Sigmoid colon (tissue), 7 donors: Measurements from ENCODE around the gene MACF1. TPM values are rescaled to one million over a fixed set of nuclear protein-coding genes. Genes with fewer than 3 reads are reported as not detected.

ENCODE experiments used
- DNase-seq: peaks from one replicate; pipeline ENCODE4 v3.0.0-alpha.2; 2019
- H3K27ac ChIP-seq, 4 donors: fragments of 200-600 bp; sonication (generic); one replicate each; pipeline ENCODE4 v1.5.1; 2016 to 2019; ENCODE audit warnings: mild to moderate bottlenecking in 1 of 4
- H3K27me3 ChIP-seq, 3 donors: fragments of 200-600 bp; sonication (generic); one replicate each; pipeline ENCODE4 v1.5.1; 2019; ENCODE audit warnings: mild to moderate bottlenecking in 1 of 3
- H3K36me3 ChIP-seq, 4 donors: fragments of 200-600 bp; sonication (generic); one replicate each; pipeline ENCODE4 v1.5.1; 2016 to 2019
- H3K4me1 ChIP-seq, 4 donors: fragments of 200-600 bp; sonication (generic); one replicate each; pipeline ENCODE4 v1.5.1; 2017 to 2019
- H3K4me3 ChIP-seq, 4 donors: fragments of 200-600 bp; sonication (generic); one replicate each; pipeline ENCODE4 v1.5.1; 2017 to 2019; ENCODE audit warnings: mild to moderate bottlenecking in 2 of 4, moderate library complexity in 1 of 4
- H3K9me3 ChIP-seq, 4 donors: fragments of 200-600 bp in 3 of 4; sonication (generic) in 3 of 4; one replicate each; pipeline versions ENCODE4 v1.5.1 to v1.6.1; 2013 to 2019
- CTCF ChIP-seq, 4 experiments: fragments of 450-650 bp in 3 of 4; fragments of 200-600 bp in 1 of 4; IDR thresholded peaks; one replicate each; pipeline ENCODE4 v1.5.1; 2016 to 2019; ENCODE audit warnings: antibody characterized with exemption in 4 of 4, mild to moderate bottlenecking in 3 of 4, moderate library complexity in 2 of 4
- EP300 ChIP-seq, 4 donors: sonication (generic); formaldehyde crosslinking; IDR thresholded peaks; one replicate each; pipeline ENCODE4 v1.6.1; 2017; ENCODE audit warnings: antibody characterized with exemption in 4 of 4
- POLR2A ChIP-seq, 2 donors: fragments of 450-650 bp; IDR thresholded peaks; one replicate each; pipeline ENCODE4 v1.6.1; 2016; ENCODE audit warnings: antibody characterized with exemption in 2 of 2, mild to moderate bottlenecking in 2 of 2, moderate library complexity in 2 of 2
- POLR2AphosphoS5 ChIP-seq, 4 donors: sonication (generic); formaldehyde crosslinking; IDR thresholded peaks; one replicate each; pipeline ENCODE4 v1.6.1; 2017; ENCODE audit warnings: antibody characterized with exemption in 4 of 4
- WGBS, 2 donors: extraction: QIAGEN DNeasy Blood & Tissue Kit; methylation state at CpG; one replicate each; pipeline ENCODE4 v1.1.7; 2013; 5-methylcytosine and 5-hydroxymethylcytosine counted together
- intact Hi-C: fragments of 100-400 bp; cut with DNase I; formaldehyde crosslinking; loops from one replicate; pipeline ENCODE4 v1.15.1; 2023
- polyA plus RNA-seq, 3 donors: library from polyadenylated mRNA; stranded (reverse); fragments of 200-250 nt; gene quantifications; one replicate each; pipeline ENCODE4 v1.2.3, GENCODE V29; 2013
- total RNA-seq, 4 donors: library from RNA; depleted of rRNA; stranded (reverse); fragments of >200 nt; gene quantifications; one replicate each; pipeline ENCODE4 v1.1.0, GENCODE V29; 2016
- donor health status: healthy with polysubstance abuse.
- donor health status: Bipolar disorder and iron deficiency.
- donor health status: healthy.

The MACF1 gene
- total and polyA plus RNA-seq, 7 donors: 16.0 to 657 (median 292) TPM

- TF ChIP-seq POLR2A (IDR thresholded peaks at IDR 0.05) (no peak), POLR2AphosphoS5 (IDR thresholded peaks at IDR 0.05) (no peak), EP300 (IDR thresholded peaks at IDR 0.05) (no peak), CTCF (IDR thresholded peaks at IDR 0.05) (no peak)
- Histone ChIP-seq H3K4me1 (peaks cover 0 to 66% (median 44%) of the 10 kb centered on the region in 4 donors), H3K36me3 (peaks cover 0 to 57% (median 14%) of the 10 kb centered on the region in 4 donors)
Measured at GRCh38 chr1:39331647-39332046, 127.2 kb downstream of the MACF1 start.

GRCh38 chr1:39332291-39332690 is 127.8 kb downstream of the MACF1 start:
- H3K4me1 ChIP-seq: peaks cover 0 to 71% (median 44%) of the 10 kb centered on the region in 4 donors
- H3K9me3 ChIP-seq: no peaks in the 10 kb centered on the region
- intact Hi-C loops: no loop called here
- WGBS, 2 donors: 90 to 93% methylated on average over 2 of the region's 2 CpGs
- no peak for DNase-seq
- no peak overlapping the region for H3K4me3 ChIP-seq
- peak overlapping the region in 3 of 4 donors; percentile 17 to 81 (median 36) for H3K27ac ChIP-seq
- H3K27me3 ChIP-seq: no peaks in the 10 kb centered on the region
- TF ChIP-seq EP300 (IDR thresholded peaks at IDR 0.05) (no peak), CTCF (IDR thresholded peaks at IDR 0.05) (no peak), POLR2AphosphoS5 (IDR thresholded peaks at IDR 0.05) (no peak), POLR2A (IDR thresholded peaks at IDR 0.05) (no peak)
- peaks cover 0 to 57% (median 12%) of the 10 kb centered on the region in 4 donors for H3K36me3 ChIP-seq

More at GRCh38 chr1:39331647-39332046, 127.2 kb downstream of the MACF1 start:
- Histone ChIP-seq H3K9me3 (no peaks in the 10 kb centered on the region), H3K4me3 (no peak overlapping the region), H3K27me3 (no peaks in the 10 kb centered on the region), H3K27ac (peak overlapping the region in 3 of 4 donors; percentile 17 to 81 (median 77))
- WGBS, 2 donors: 95 to 98% methylated on average over 5 of the region's 5 CpGs
- DNase-seq: no peak
- intact Hi-C loops: no loop called here

GRCh38 chr1:39332828-39333227 is 128.3 kb downstream of the MACF1 start:
- Histone ChIP-seq H3K4me1 (peaks cover 0 to 66% (median 42%) of the 10 kb centered on the region in 4 donors), H3K36me3 (peaks cover 0 to 57% (median 10%) of the 10 kb centered on the region in 4 donors), H3K4me3 (no peak overlapping the region), H3K9me3 (no peaks in the 10 kb centered on the region), H3K27ac (peak overlapping the region in 3 of 4 donors; percentile 17 to 81 (median 36)), H3K27me3 (no peaks in the 10 kb centered on the region)
- no peak for DNase-seq
- intact Hi-C loops: no loop called here
- WGBS, 2 donors: 91 to 96% methylated on average over 2 of the region's 2 CpGs
- TF ChIP-seq CTCF (IDR thresholded peaks at IDR 0.05) (no peak), POLR2A (IDR thresholded peaks at IDR 0.05) (no peak), POLR2AphosphoS5 (IDR thresholded peaks at IDR 0.05) (no peak), EP300 (IDR thresholded peaks at IDR 0.05) (no peak)

- peaks cover under 1 to 59% (median 14%) of the 10 kb centered on the region in 4 donors for H3K36me3 ChIP-seq
- H3K9me3 ChIP-seq: no peaks in the 10 kb centered on the region
- H3K4me1 ChIP-seq: peaks cover 0 to 61% (median 40%) of the 10 kb centered on the region in 4 donors
- TF ChIP-seq POLR2AphosphoS5 (IDR thresholded peaks at IDR 0.05) (no peak), POLR2A (IDR thresholded peaks at IDR 0.05) (no peak), EP300 (IDR thresholded peaks at IDR 0.05) (no peak), CTCF (IDR thresholded peaks at IDR 0.05) (no peak)
- 87 to 89% methylated on average over 4 of the region's 4 CpGs for WGBS, 2 donors
- peak; percentile 74 for DNase-seq
- no peak overlapping the region for H3K4me3 ChIP-seq
- H3K27me3 ChIP-seq: no peaks in the 10 kb centered on the region
- H3K27ac ChIP-seq: peak overlapping the region in 2 of 4 donors; percentile 36 to 81
- intact Hi-C loops: no loop called here
Measured at GRCh38 chr1:39333296-39333695, 128.8 kb downstream of the MACF1 start.

GRCh38 chr1:39335216-39335615 is 130.7 kb downstream of the MACF1 start:
- intact Hi-C loops: no loop called here
- 83 to 85% methylated on average over 3 of the region's 3 CpGs for WGBS, 2 donors
- TF ChIP-seq EP300 (IDR thresholded peaks at IDR 0.05): no peak
- TF ChIP-seq POLR2A (IDR thresholded peaks at IDR 0.05): no peak
- no peak for TF ChIP-seq POLR2AphosphoS5 (IDR thresholded peaks at IDR 0.05)
- TF ChIP-seq CTCF (IDR thresholded peaks at IDR 0.05): no peak
- peaks cover 0 to 44% (median 28%) of the 10 kb centered on the region in 4 donors for H3K4me1 ChIP-seq
- DNase-seq: no peak
- H3K9me3 ChIP-seq: no peaks in the 10 kb centered on the region
- H3K27ac ChIP-seq: peak overlapping the region in 2 of 4 donors; percentile 53 to 81
- peaks cover 15 to 75% (median 25%) of the 10 kb centered on the region in 4 donors for H3K36me3 ChIP-seq
- no peak overlapping the region for H3K4me3 ChIP-seq
- H3K27me3 ChIP-seq: no peaks in the 10 kb centered on the region
